K562 (cell line): ENCODE results near the gene AQP11. TPM values are rescaled to one million over a fixed set of nuclear protein-coding genes. Genes with fewer than 3 reads are reported as not detected.

Experiments
- ATAC-seq: fragments of 200-7000 bp; cut with Tn5 transposase; 3 replicates; pipeline ENCODE4 v1.9.1; 2020; ENCODE audit warnings: moderate library complexity
- BruUV-seq: library from RNA; stranded (reverse); fragments of 400-500 nt; replicated peaks from 2 replicates; lab custom pipeline; 2021; lab: Mats Ljungman, UMichigan
- CTCF ChIA-PET: fragments of 300-600 bp; formaldehyde crosslinking; extraction: SDS; loops from one replicate; lab custom pipeline; 2021; ENCODE audit warnings: low intra/inter-chr PET ratio; lab: Yijun Ruan, JAX
- POLR2A ChIA-PET: fragments of 300-600, 350-650 bp; sonication (Branson Sonifier 250); formaldehyde crosslinking; extraction: SDS; loops from one replicate; lab custom pipeline; 2021; ENCODE audit warnings: antibody characterized with exemption, inconsistent platforms; lab: Yijun Ruan, JAX
- DNase-seq, 4 experiments: peaks; one replicate each; pipeline versions ENCODE4 v3.0.0 to v3.0.0-alpha.2; 2011 to 2018; ENCODE audit warnings: low spot score in 3 of 4, mixed read lengths in 3 of 4; ENCODE audit errors: extremely low read depth in 1 of 4
- FAIRE-seq: peaks from 2 replicates; lab custom pipeline; 2011; peaks lifted over from hg19 to GRCh38; lab: Jason Lieb, UNC
- H2AFZ ChIP-seq: 2 replicates; pipeline ENCODE4 v1.6.0; 2011; ENCODE audit warnings: low read depth, low read length, control low read depth, inconsistent platforms
- H3K27ac ChIP-seq: fragments of 200-600 bp; 3 replicates; pipeline ENCODE4 v1.8.0; 2011; ENCODE audit warnings: low read depth, mild to moderate bottlenecking, control low read depth, inconsistent platforms, low read length, moderate library complexity, mixed read lengths; ENCODE audit errors: extremely low read depth
- H3K27me3 ChIP-seq, 2 experiments: fragments of 300-600 bp in 1 of 2; 2 replicates in 1 of 2; 3 replicates in 1 of 2; pipeline versions ENCODE4 v1.6.0 to v1.8.0; 2011; ENCODE audit warnings: inconsistent platforms in 2 of 2, low read length in 2 of 2, mild to moderate bottlenecking in 1 of 2, mixed read lengths in 1 of 2, moderate library complexity in 1 of 2; ENCODE audit not compliant: control insufficient read depth in 2 of 2, insufficient read depth in 2 of 2
- H3K36me3 ChIP-seq: fragments of 300-600 bp; 3 replicates; pipeline ENCODE4 v1.8.0; 2011; ENCODE audit warnings: mild to moderate bottlenecking, low read length, inconsistent platforms; ENCODE audit not compliant: control insufficient read depth, insufficient read depth
- H3K4me1 ChIP-seq, 2 experiments: fragments of 200-600 bp in 1 of 2; replicated peaks in 1 of 2; 2 replicates in 1 of 2; 3 replicates in 1 of 2; pipeline versions ENCODE4 v1.5.1 to v1.8.0; 2011; ENCODE audit warnings: inconsistent platforms in 2 of 2, low read length in 2 of 2, mild to moderate bottlenecking in 1 of 2, mixed read lengths in 1 of 2, moderate library complexity in 1 of 2; ENCODE audit not compliant: control insufficient read depth in 2 of 2, insufficient read depth in 2 of 2
- H3K4me2 ChIP-seq: 2 replicates; pipeline ENCODE4 v1.6.1; 2011; ENCODE audit warnings: low read length, control low read depth, inconsistent platforms, mixed read lengths; ENCODE audit not compliant: insufficient read depth
- H3K4me3 ChIP-seq: fragments of 200-600 bp; sonication (generic), shearing (Covaris generic); 2 replicates; pipeline ENCODE4 v1.5.1; 2016; ENCODE audit warnings: control low read depth, inconsistent platforms
- H3K79me2 ChIP-seq: fragments of 200-600 bp; 3 replicates; pipeline ENCODE4 v1.8.0; 2011; ENCODE audit warnings: low read length, inconsistent platforms; ENCODE audit not compliant: control insufficient read depth, insufficient read depth
- H3K9ac ChIP-seq, 2 experiments: 2 replicates each; pipeline versions ENCODE4 v1.6.0 to v1.6.1; 2011; ENCODE audit warnings: low read depth in 2 of 2, low read length in 2 of 2, control low read depth in 1 of 2, inconsistent platforms in 1 of 2, mild to moderate bottlenecking in 1 of 2, mixed read lengths in 1 of 2; ENCODE audit not compliant: insufficient read depth in 1 of 2
- H3K9me1 ChIP-seq: one replicate; pipeline ENCODE4 v1.6.0; 2011; ENCODE audit warnings: inconsistent platforms, mild to moderate bottlenecking, low read length, moderate library complexity; ENCODE audit not compliant: control insufficient read depth, insufficient read depth
- H3K9me3 ChIP-seq: replicated peaks from 2 replicates; pipeline ENCODE4 v1.5.1; 2011; ENCODE audit warnings: low read depth, low read length, inconsistent platforms; ENCODE audit not compliant: control insufficient read depth, insufficient read depth
- H4K20me1 ChIP-seq: replicated peaks from 2 replicates; pipeline ENCODE4 v1.6.1; 2011; ENCODE audit warnings: low read length, inconsistent platforms, mixed read lengths; ENCODE audit not compliant: control insufficient read depth, insufficient read depth
- ATF7 ChIP-seq: fragments of 450-650 bp; IDR thresholded peaks from 2 replicates; pipeline ENCODE4 v1.7.1; 2014; ENCODE audit warnings: mild to moderate bottlenecking, moderate library complexity
- CBFB ChIP-seq: sonication (generic); formaldehyde crosslinking; IDR thresholded peaks from 2 replicates; pipeline ENCODE4 v1.4.0; 2020; ENCODE audit warnings: mild to moderate bottlenecking, missing genetic modification reagents
- GATA2 ChIP-seq: sonication (generic); formaldehyde crosslinking; IDR thresholded peaks from 2 replicates; pipeline ENCODE4 v1.4.0; 2020; ENCODE audit warnings: mild to moderate bottlenecking, missing genetic modification reagents
- HDAC2 ChIP-seq: fragments of 450-650 bp; IDR thresholded peaks from 2 replicates; pipeline ENCODE4 v1.6.1; 2016; ENCODE audit warnings: mild to moderate bottlenecking
- NR2C2 ChIP-seq, 2 experiments: fragments of 200-800 bp in 1 of 2; sonication (Bioruptor generic) in 1 of 2; sonication (generic) in 1 of 2; formaldehyde crosslinking in 1 of 2; IDR thresholded peaks; 2 replicates each; pipeline versions ENCODE4 v1.6.1 to v1.8.0; 2016 to 2022; ENCODE audit warnings: mild to moderate bottlenecking in 1 of 2, missing compliant biosample characterization in 1 of 2, missing genetic modification characterization in 1 of 2, missing genetic modification reagents in 1 of 2
- POLR2A ChIP-seq: fragments of 450-650 bp; conservative IDR thresholded peaks from 2 replicates; pipeline ENCODE4 v1.6.1; 2016
- PRDM10 ChIP-seq: fragments of 450-650 bp; IDR thresholded peaks from 2 replicates; pipeline ENCODE4 v1.6.1; 2018; ENCODE audit not compliant: partially characterized antibody
- PRMT5 ChIP-seq: sonication (generic); formaldehyde crosslinking; IDR thresholded peaks from 2 replicates; pipeline ENCODE4 v1.5.0; 2020; ENCODE audit warnings: missing genetic modification reagents
- REST ChIP-seq, 2 experiments: fragments of 450-650 bp; formaldehyde crosslinking in 1 of 2; IDR thresholded peaks; 2 replicates each; pipeline versions ENCODE4 v1.4.0 to v1.6.1; 2014 to 2020; ENCODE audit warnings: mild to moderate bottlenecking in 2 of 2, borderline replicate concordance in 1 of 2, low read depth in 1 of 2
- SMC3 ChIP-seq: conservative IDR thresholded peaks from 2 replicates; pipeline ENCODE4 v1.6.1; 2011; ENCODE audit warnings: low read depth, low read length, improper control_type of control experiment; ENCODE audit not compliant: insufficient read depth
- SP1 ChIP-seq: sonication (generic); formaldehyde crosslinking; IDR thresholded peaks from 2 replicates; pipeline ENCODE4 v1.8.1; 2022; ENCODE audit warnings: mild to moderate bottlenecking, missing genetic modification reagents
- WGBS: fragments of 100-300 bp; shearing (Covaris generic); methylation state at CpG from one replicate; pipeline ENCODE4 v1.1.6; 2016; ENCODE audit warnings: low coverage, mixed read lengths; ENCODE audit not compliant: insufficient coverage; ENCODE audit errors: missing lambda C conversion rate; 5-methylcytosine and 5-hydroxymethylcytosine counted together
- in situ Hi-C: fragments of 300-500 bp; cut with MboI; formaldehyde crosslinking; loops from 4 replicates; pipeline ENCODE4 v1.15.0; 2018; ENCODE audit warnings: inconsistent platforms, mixed read lengths
- intact Hi-C: fragments of 100-400 bp; cut with micrococcal nuclease; formaldehyde crosslinking; loops from 2 replicates; pipeline ENCODE4 v1.14.2; 2022
- polyA plus RNA-seq, 8 experiments: library from polyadenylated mRNA; depleted of rRNA in 4 of 8; stranded (reverse) in 5 of 8; unstranded in 3 of 8; fragments of >200 nt; fragmentation: Nextera tagmentation in 2 of 8; fragmentation: Illumina TruSeq in 1 of 8; extraction: Ambion mirVana in 2 of 8; extraction: Trizol in 1 of 8; gene quantifications; 2 replicates each; pipeline versions ENCODE4 v1.2.1 to v1.2.3, GENCODE V29; 2011 to 2014; ENCODE audit warnings: inconsistent platforms in 1 of 8, missing spikeins in 1 of 8
- total RNA-seq, 7 experiments: library from RNA; depleted of rRNA in 6 of 7; stranded (reverse); fragments of >200 nt in 6 of 7; fragmentation: Illumina TruSeq in 2 of 7; extraction: Trizol in 2 of 7; gene quantifications; 2 replicates each; pipeline versions ENCODE4 v1.2.1 to v1.2.3, GENCODE V29; 2011 to 2021; ENCODE audit warnings: low replicate concordance in 1 of 7

Gene AQP11
- total and polyA plus RNA-seq, 9 of the 15 experiments (the other 6 are each of a cell fraction or from before 2014, with no cell fraction given) = 0.09 to 1.0 (median 0.36) TPM

- H2AFZ ChIP-seq = peak overlapping the region; percentile 86
- H4K20me1 ChIP-seq = no peaks in the 10 kb centered on the region
- 2% methylated on average over 19 of the region's 19 CpGs for WGBS
- H3K9ac ChIP-seq = peak overlapping the region; percentile 51 to 91
- no TSS peak for BruUV-seq
- peak overlapping the region; percentile 81 for H3K4me2 ChIP-seq
- ChIA-PET POLR2A (interaction anchor here (1.3 to 2.1 kb wide), 3 partner anchors 9 to 14 kb away, joined by 4 to 6 read pairs (median 5); no protein-coding TSS in a partner anchor), CTCF (no interaction called here)
- no peak for DNase-seq
- no peaks in the 10 kb centered on the region for H3K9me3 ChIP-seq
- peak overlapping the region; percentile 59; the same call in 2 of the 3 replicates for H3K27ac ChIP-seq
- H3K27me3 ChIP-seq = no peaks in the 10 kb centered on the region
- no peaks in the 10 kb centered on the region for H3K36me3 ChIP-seq
- H3K4me1 ChIP-seq = peaks cover 4 to 18% of the 10 kb centered on the region in 2 experiments; a peak in 3 of 5 replicates
- peak overlapping the region; percentile 56 for H3K4me3 ChIP-seq
- H3K79me2 ChIP-seq = no peaks in the 10 kb centered on the region
- in situ Hi-C loops (no loop called here), intact Hi-C loops (no loop called here)
- ATAC-seq = peak; percentile 56
- FAIRE-seq = no peak
- no peaks in the 10 kb centered on the region for H3K9me1 ChIP-seq
- TF ChIP-seq NR2C2 (CRISPR knock-in tag; IDR thresholded peaks at IDR 0.05) = no peak
- peak; percentile 33; the same call in 1 of the 2 replicates for TF ChIP-seq NR2C2 (tag; IDR thresholded peaks at IDR 0.05)
- no peak for TF ChIP-seq PRMT5 (CRISPR knock-in tag)
- no peak for TF ChIP-seq CBFB (CRISPR knock-in tag)
- 0 out of 2 replicates have a peak, but pooled peaks have one; percentile 57 for TF ChIP-seq POLR2A
- peak; percentile 58 for TF ChIP-seq PRDM10
- peak; percentile 17; the same call in 1 of the 2 replicates for TF ChIP-seq SP1 (CRISPR knock-in tag)
- TF ChIP-seq HDAC2 = 0 out of 2 replicates have a peak, but pooled peaks have one; percentile 53
- TF ChIP-seq ATF7 = peak; percentile 54
- TF ChIP-seq SMC3 = 0 out of 2 replicates have a peak, but pooled peaks have one; percentile 12
- TF ChIP-seq REST (IDR thresholded peaks at IDR 0.05; ENCODE audit: borderline replicate concordance) = 0 out of 2 replicates have a peak, but pooled peaks have one; percentile 22
- TF ChIP-seq REST (CRISPR knock-in tag; IDR thresholded peaks at IDR 0.05; ENCODE audit: low read depth) = no peak
- no peak for TF ChIP-seq GATA2 (CRISPR knock-in tag)
Measured at GRCh38 chr11:77589181-77589520, 602 bp upstream of the AQP11 start.
